HL-60/S4 treated with phorbol 12-myristate 13-acetate at 8.2 ng/mL for 4 days and 3 days (cell line): ENCODE data around the gene THEM5.

Experiments
- in situ Hi-C: fragments of 300-500 bp; cut with MboI; formaldehyde crosslinking; loops from 2 replicates; pipeline ENCODE4 v1.15.0; 2022; ENCODE audit warnings: low sequenced_read_pairs

Gene THEM5

DNA sequence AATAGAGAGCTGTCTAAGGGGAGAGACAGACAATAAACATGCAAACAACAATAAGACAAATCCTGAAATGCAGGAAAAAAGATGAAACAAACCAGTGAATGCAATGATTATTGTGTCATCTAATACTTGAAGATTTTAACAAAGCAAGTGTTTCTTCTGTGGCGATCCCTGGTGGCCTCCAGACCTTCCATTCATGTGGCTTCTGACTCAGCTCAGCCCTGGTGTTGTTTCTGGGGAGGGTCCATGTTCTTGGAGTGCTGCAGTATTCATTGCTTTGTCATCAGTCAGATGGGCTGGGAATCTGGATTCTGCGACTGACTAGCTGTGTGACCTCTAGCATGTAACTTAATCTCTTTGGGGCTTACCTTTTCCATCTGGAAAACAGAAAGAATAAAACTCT is 12.4 kb downstream of the THEM5 start:
- in situ Hi-C loops = loop anchor here (25.0 kb wide), 1 partner anchor 304 kb away; the partner anchor contains the start of gene TUFT1

DNA sequence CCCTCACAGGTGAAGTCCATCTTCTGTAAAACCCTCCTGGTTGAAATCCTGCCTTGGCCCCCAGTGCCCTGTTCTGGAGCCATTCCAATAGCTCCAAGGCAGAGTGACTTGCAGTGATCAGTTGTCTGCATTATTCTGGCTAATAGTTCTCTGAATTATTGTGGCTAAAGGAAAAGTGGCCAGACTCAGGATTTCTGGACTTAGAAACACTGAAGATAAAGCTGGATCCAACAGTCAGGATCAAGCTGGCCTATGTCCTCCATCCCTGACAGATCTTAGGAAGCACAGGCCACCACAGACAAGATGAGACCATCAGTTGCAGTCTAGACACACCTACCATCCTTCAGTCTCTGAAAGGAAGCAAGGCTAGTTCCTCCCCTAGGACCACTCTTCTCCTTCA is 13.1 kb downstream of the THEM5 start:
- in situ Hi-C loops = loop anchor here (25.0 kb wide), 1 partner anchor 303 kb away; the partner anchor contains the start of gene TUFT1

DNA sequence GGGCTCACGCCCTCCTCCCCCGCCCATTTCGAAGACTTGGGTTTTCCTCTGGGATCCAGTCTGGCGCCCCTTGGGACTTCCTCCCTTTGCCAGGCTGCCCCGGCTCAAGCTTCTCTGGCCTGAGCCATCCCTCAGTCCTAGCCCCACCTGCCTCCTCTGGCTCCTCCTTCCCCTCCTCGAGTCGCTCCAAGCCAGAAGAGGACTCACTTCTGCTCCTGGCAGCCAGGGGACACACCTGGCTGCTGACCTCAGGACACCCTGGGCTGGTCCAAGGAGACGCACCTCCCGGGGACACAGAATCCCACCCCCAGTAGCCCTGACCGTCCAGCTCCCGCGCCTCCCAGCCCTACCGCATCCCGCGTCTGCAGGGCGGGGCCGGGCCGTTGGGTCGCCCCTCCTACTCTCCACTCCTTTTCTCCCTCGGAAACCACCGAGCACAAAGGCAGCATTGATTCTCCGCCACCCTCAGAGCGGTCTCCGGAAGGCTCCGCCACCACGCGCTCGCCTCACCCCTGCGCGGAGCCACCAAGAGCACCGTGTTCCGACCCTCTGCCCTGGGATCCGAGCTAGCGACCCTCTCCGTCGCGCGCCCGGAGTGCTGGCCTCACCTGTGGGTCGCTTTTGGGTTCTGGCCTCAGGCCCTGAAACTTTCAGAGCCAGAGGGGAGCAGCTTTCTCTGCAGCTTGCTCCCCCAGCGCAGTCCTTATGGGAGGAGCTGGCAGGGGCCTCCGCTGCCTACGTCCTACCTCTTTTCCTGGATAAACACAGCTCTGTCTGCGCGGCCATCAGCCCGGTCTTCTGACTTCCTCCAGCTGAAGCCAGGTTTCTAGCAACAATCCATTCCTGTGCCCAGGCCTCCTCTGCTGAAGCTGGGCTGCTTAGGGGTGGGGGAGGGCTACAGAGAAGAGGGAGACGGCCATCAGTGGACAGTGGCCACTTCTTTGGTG is 13.8 kb downstream of the THEM5 start, which contains the start of gene C2CD4D:
Gene C2CD4D, minus strand, starts transcription at position 364 of the 947 bp plus-strand sequence. CDS start 831 bp downstream, outside the sequence.
- in situ Hi-C loops = loop anchor here (25.0 kb wide), 1 partner anchor 302 kb away; the partner anchor contains the start of gene TUFT1

DNA sequence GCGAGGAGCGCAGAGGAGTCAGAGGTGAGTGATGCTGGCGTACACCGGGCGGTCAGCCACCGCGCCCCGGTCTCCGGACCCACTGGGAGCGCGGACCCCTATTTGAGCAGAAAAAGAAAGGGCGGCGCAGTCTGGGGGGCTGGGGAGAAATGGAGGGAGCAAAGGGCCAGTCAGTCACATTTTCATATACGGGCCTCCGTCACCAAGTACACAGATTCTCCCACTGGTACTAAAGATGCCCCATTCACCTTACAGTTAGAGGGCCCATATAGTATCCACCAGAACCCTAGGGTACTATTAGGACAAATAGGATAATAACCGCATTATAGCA is 14.5 kb downstream of the THEM5 start:
- in situ Hi-C loops = loop anchor here (25.0 kb wide), 1 partner anchor 302 kb away; the partner anchor contains the start of gene TUFT1

DNA sequence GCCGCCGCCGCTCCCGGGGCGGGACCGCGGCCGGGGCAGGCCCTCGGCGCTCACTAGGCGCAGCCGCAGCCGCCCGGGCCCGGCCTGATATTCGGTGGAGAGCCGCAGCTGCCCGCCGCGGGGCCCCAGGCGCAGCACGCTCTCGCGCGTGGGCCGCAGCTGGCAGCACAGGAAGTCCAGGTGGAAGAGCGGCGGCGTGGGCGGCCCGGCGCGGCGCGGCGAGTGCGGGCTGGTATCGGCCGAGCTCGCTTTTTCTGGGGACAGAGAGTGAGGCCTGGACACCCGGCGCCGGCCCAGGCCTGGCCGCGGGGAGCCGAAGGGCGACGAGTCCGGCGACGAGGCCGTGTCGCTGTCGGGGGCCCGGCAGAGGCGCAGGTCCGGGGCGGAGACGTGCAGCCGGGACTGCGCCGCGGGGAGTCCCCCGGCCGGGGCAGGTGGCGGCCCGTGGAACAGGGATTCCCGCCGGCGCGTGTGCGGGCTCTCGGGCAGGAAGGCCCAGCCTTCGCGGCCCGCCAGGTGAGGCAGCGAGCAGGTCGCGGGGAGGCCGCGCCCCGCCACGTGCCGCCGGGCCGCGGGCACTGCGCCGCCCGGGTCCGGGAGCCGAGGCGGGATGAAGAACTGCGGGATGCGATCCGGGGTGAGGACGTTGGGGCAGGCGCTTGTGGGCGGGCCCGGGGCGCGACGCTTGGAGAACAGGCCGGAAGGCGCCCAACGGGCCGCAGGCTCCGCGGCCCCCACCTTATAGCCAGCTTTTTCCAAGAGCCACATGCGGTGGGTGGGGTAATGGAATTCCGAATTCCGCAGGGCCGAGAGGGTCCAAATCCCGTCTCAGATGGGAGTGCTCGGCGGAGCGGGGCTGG is 15.1 kb downstream of the THEM5 start:
- in situ Hi-C loops = loop anchor here (25.0 kb wide), 1 partner anchor 301 kb away; the partner anchor contains the start of gene TUFT1

DNA sequence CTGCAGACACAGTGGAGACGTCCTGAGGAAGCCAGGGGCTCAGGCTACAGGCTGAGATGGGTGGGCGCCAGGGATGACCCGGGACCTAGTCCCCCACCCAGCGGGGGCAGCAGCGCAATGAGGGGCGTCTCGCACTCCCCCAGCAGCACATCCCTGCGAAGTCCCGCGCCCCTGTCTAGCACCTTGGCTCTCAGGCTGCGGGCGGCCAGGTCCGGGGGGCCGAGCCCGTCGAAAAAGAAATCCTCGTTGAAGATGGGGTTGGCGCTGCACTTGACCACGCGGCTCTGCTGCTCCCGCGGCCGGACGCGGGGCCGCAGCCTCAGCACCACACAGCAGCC is 15.7 kb downstream of the THEM5 start:
- in situ Hi-C loops = loop anchor here (25.0 kb wide), 1 partner anchor 301 kb away; the partner anchor contains the start of gene TUFT1

DNA sequence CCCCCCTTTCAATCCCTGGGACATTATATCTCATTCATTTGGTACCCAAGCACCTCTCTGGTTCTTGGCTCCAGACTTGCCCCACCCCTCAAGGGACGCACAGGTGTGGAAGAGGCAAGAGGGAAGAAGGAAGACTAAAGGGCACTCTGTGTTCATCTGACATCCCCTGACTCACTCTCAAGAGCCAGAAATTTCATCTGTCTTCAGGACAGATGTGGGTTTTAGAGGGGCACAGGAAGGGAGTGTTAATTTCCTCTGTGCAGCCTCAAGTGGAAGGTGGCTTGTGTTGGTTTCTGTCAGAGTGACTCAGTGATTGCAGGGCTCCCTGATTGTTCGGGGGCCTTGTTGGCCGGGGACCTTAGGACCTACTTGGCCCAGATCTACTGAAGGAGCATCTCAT is 16.3 kb downstream of the THEM5 start:
- in situ Hi-C loops = loop anchor here (25.0 kb wide), 1 partner anchor 300 kb away; the partner anchor contains the start of gene TUFT1

DNA sequence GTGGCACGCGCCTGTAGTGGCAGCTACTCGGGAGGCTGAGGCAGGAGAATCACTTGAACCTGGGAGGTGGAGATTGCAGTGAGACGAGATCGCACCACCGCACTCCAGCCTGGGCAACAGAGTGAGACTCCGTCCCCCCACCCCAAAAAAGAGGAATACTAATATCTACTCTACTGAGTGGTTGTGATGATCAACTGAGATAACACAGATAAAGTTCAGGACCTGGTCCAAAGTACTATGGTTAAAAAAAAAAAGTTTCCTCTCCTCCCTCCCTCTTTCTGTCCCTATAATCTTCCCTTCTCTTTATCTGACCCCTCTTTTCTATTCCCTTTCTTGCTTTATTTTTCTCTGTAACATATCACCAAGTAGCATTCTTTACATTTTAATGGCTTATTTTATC is 17.9 kb downstream of the THEM5 start:
- in situ Hi-C loops = loop anchor here (25.0 kb wide), 1 partner anchor 298 kb away; the partner anchor contains the start of gene TUFT1

DNA sequence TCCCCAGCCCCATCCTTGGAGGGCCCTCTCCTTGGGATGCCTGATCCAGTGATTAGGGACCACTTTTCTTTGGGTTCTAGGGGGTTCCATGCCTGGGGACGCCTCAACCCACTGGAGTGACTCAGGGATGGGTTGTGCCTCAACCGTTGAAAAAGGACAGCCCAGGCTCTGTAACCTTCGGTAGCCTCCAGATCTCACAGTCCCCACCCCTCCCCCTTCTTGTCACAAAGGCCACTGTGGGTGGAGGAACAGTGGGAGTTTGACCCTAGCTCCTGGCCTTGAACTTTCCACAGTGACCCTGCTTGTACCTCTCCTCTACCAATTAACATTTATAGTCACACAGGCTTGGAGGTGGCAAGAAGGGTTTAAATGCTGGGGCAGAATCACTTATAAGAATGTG is 19.3 kb downstream of the THEM5 start:
- in situ Hi-C loops = loop anchor here (25.0 kb wide), 1 partner anchor 297 kb away; the partner anchor contains the start of gene TUFT1

DNA sequence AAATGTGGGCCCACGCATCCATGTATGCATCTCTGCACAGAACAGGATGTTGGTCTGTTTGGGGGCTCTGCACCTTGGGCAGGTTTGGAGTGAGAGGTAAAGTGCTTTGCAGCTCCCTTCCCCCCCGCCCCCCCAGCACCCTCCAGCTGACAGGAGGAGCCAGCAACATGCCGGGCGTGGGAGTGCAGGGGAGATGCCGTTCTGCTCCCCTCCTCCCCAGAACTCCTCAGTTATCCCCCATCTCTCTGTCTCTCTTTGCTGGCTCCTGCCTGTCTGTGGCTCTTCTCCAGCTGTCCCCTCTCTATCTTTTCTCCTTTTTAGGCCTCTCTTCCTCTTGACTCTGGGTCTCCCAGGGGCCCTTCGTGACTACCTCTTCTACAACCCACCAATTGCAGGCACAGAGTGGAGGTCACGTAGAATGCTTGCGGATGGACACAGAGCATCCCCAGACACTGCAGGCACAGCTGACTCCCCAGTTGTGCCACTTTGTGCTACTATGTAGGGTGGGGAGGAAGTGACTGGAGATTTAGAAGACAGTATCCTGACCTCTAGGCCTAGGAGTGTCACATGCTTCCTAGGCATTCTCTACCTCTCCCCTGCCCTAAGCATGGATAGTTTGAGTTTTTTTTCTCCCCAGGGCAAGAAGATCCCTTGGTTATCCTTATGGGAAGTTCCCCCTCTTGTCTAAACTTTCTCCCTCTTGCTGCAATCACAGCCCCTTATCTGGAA is 20.2 kb downstream of the THEM5 start:
- in situ Hi-C loops = loop anchor here (25.0 kb wide), 1 partner anchor 296 kb away; the partner anchor contains the start of gene TUFT1

DNA sequence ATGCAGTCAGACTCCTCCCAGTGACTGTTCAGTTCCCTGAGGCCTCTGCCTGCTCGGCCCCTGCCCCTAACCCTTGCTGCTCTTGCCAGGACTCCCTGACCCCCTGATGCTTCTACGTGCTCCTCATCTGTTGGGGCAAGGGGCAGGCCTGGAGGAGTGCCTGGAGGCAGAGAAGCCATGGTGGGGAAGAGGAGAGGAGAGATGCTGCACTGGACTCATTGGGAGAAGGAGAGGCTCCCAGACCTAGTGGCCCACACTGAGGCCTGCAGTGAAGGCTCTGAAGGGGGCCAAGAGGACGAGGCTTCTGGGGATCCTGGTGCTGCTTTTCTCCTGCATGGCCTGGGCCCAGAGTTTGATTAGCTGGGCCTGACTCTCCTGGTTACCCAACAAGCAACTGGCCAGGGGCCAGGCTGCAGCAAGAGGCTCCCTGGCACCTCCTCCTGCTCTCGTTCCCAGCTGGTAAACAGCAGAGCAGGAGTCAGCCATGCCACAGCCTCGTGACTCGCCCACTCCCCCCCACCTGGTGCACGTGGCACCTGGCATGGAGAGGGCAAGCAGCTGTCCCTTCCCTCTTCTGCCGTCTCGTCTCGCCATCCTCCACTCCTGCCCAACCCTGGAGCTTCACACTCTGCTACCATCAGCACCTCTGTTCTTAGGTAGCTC is 21.1 kb downstream of the THEM5 start:
- in situ Hi-C loops = loop anchor here (25.0 kb wide), 1 partner anchor 295 kb away; the partner anchor contains the start of gene TUFT1

DNA sequence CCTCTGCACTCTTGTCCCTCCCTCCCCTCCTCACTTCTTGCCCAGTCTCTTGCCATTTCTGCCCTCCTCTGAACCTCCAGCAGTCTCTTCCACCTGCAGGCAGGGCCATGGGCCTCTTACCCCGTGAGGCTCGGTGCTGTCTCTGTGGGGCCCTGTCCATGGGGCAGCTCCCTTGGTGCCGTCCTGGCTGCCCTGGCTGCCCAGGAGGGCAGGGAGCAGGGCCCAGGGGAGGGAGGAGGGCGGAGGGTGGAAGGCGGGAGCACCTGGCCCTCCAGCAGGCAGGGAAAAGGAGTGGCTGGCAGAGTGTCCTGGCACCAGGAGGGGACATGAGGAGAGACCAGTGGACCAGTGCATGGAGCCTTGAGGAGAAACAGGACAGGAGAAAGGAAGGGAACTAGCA is 21.9 kb downstream of the THEM5 start, which contains the start of gene RORC:
Gene RORC, minus strand, starts transcription at position 198 of the 400 bp plus-strand sequence. Its CDS starts 38 bp downstream, at position 160.
- in situ Hi-C loops = loop anchor here (25.0 kb wide), 1 partner anchor 294 kb away; the partner anchor contains the start of gene TUFT1

DNA sequence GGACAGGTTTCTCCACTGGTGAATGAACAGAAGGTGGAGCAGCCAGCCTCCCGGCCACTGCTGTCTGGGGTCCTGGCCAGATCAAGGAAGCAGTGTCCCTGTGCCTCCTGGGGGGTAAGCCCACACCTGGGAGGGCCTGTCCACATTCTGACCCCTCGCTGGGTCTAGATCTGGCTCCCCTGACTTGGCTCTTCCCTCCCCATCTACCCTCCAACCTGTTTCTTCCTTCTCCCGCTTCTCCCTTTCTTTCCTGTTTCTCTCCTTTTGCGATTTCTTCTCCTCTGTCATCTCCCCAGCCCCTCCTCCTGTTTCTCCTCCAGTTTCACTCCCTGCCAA is 22.3 kb downstream of the THEM5 start:
- in situ Hi-C loops = loop anchor here (25.0 kb wide), 1 partner anchor 294 kb away; the partner anchor contains the start of gene TUFT1

DNA sequence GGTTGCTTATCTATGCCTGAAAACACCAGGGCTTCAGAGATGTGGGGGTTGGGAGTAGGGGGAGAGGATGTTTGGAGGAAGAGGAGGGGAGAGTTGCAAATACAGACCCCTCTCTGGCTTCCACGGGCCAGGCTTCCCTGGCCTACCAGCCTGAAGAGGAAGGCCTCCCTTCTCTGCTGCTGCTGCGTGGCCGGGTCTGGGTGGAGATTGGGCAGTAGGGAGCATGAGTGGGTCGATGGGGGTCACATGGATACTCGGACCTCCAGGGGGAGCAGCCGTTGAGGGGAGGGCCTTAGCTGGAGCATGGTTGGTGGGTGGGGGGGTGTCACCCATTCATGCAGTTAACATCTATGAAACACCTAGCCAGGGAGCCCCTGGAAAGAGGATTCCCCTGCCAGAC is 23.5 kb downstream of the THEM5 start:
- in situ Hi-C loops = loop anchor here (25.0 kb wide), 1 partner anchor 293 kb away; the partner anchor contains the start of gene TUFT1

DNA sequence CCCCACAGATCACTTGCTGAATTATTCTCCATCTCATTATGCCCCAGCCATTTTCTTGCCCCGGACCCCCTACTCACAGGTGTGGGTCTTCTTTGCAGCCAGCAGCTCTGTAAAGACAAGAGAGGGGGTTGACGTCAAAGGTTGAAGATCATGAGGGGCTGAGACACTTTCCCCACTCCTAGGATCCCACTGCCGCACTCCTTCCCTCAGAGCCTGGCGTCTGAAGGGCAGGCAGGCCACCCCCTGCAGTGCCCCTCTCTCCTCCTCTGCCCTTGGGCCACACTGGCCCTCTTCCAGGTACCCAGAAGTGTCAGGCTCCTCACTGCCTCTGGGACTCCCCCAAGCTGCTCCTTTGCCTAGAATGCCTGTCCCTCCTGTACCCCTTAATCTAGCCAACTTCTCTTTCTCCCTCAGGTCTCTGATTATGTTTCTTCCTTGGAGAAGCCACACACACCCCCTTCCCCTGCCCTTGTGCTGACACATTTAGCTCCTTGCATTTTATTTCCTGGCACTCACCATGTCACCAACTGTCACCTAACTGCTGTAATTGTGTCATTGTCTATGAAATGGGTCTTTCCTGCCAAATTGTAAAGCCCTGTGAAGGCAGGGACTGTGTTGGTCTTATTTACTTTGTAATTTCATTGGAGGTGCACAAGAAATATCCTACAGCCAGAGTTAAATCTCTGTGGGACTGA is 24.0 kb downstream of the THEM5 start:
- in situ Hi-C loops = loop anchor here (25.0 kb wide), 1 partner anchor 292 kb away; the partner anchor contains the start of gene TUFT1

DNA sequence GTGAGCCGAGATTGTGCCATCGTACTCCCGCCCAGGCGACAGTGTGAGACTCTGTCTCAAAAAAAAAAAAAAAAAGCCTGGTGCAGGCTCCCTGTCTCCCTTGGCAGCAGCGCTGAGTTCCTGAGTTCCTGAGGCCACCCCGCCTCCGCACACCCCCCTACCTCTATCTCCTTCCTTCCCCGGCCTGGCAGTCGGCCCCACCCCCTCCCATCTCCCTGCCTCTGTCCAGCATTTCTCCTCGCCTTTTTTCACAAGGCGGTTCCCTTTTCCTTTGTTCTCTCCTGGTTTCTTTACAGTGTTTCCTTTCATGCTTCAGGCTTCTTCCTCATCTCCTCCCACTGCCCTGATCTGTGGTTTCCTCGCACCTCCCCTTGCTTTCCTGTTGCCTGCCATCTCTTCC is 24.6 kb downstream of the THEM5 start:
- in situ Hi-C loops = loop anchor here (25.0 kb wide), 1 partner anchor 292 kb away; the partner anchor contains the start of gene TUFT1

DNA sequence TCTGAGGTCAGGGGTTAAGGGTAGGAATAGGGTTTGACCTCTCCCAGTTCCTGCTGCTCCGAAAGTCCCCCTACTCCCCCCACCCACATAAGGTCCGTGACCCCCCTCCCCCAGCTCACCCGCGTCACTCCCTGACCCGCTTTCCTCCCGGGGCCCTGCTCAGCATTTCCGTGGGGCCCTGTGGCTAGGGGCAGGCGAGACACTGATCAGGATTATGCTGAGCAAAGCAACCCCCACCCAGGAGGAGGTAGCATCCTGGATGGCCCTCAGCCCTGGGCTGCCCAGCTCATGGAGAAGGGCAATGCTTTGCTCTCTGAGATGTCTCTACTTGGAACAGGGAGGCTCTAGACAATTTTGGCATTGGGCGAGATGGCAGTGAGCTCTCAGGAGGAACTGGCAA is 25.7 kb downstream of the THEM5 start:
- in situ Hi-C loops = loop anchor here (25.0 kb wide), 1 partner anchor 291 kb away; the partner anchor contains the start of gene TUFT1
